ENCODE measurements around the gene WDR62. TPM values are rescaled to one million over a fixed set of nuclear protein-coding genes. Genes with fewer than 3 reads are reported as not detected.

Gene WDR62
- total RNA-seq, 1 experiment from 2014 or later = 29.6 TPM

- no peak overlapping the region for H3K4me3 Mint-ChIP-seq (ENCODE audit: low read depth, unreplicated experiment)
- no peaks in the 10 kb centered on the region for H3K4me1 Mint-ChIP-seq (ENCODE audit: low read depth, unreplicated experiment)
- no peak overlapping the region for H3K27ac Mint-ChIP-seq (ENCODE audit: unreplicated experiment)
- no peak for TF ChIP-seq CTCF (IDR thresholded peaks at IDR 0.05; ENCODE audit: unreplicated experiment)
- no TSS peak for BruUV-seq (replicated peaks)
- DNase-seq = no peak
- H3K36me3 Mint-ChIP-seq (ENCODE audit: insufficient read depth, unreplicated experiment) = peaks cover 34% of the 10 kb centered on the region
- no peaks in the 10 kb centered on the region for H3K27me3 Mint-ChIP-seq (ENCODE audit: unreplicated experiment)
- H3K9me3 Mint-ChIP-seq (ENCODE audit: low read depth, unreplicated experiment) = no peaks in the 10 kb centered on the region
- intact Hi-C loops (cut with micrococcal nuclease; ENCODE audit: unreplicated experiment) = no loop called here
- CTCF ChIA-PET = no interaction called here
Measured at GRCh38 chr19:36027696-36028095, 27.0 kb upstream of the WDR62 start.

GRCh38 chr19:36028313-36029041 is 26.2 kb upstream of the WDR62 start:
- H3K4me1 Mint-ChIP-seq (ENCODE audit: low read depth, unreplicated experiment) = no peaks in the 10 kb centered on the region
- BruUV-seq (replicated peaks) = no TSS peak
- intact Hi-C loops (cut with micrococcal nuclease; ENCODE audit: unreplicated experiment) = no loop called here
- DNase-seq = no peak
- H3K36me3 Mint-ChIP-seq (ENCODE audit: insufficient read depth, unreplicated experiment) = peaks cover 31% of the 10 kb centered on the region
- no peaks in the 10 kb centered on the region for H3K27me3 Mint-ChIP-seq (ENCODE audit: unreplicated experiment)
- H3K9me3 Mint-ChIP-seq (ENCODE audit: low read depth, unreplicated experiment) = no peaks in the 10 kb centered on the region
- no peak overlapping the region for H3K4me3 Mint-ChIP-seq (ENCODE audit: low read depth, unreplicated experiment)
- CTCF ChIA-PET = interaction anchor here (0.7 kb wide), 1 partner anchor 221 kb away, joined by 4 read pairs; no protein-coding TSS in a partner anchor
- TF ChIP-seq CTCF (IDR thresholded peaks at IDR 0.05; ENCODE audit: unreplicated experiment) = no peak
- no peak overlapping the region for H3K27ac Mint-ChIP-seq (ENCODE audit: unreplicated experiment)

GRCh38 chr19:36030264-36031148 is 24.2 kb upstream of the WDR62 start:
- Mint-ChIP-seq H3K9me3 (ENCODE audit: low read depth, unreplicated experiment) (no peaks in the 10 kb centered on the region), H3K27me3 (ENCODE audit: unreplicated experiment) (no peaks in the 10 kb centered on the region), H3K36me3 (ENCODE audit: insufficient read depth, unreplicated experiment) (peaks cover 13% of the 10 kb centered on the region), H3K4me3 (ENCODE audit: low read depth, unreplicated experiment) (no peak overlapping the region), H3K4me1 (ENCODE audit: low read depth, unreplicated experiment) (no peaks in the 10 kb centered on the region), H3K27ac (ENCODE audit: unreplicated experiment) (no peak overlapping the region)
- intact Hi-C loops (cut with micrococcal nuclease; ENCODE audit: unreplicated experiment) = no loop called here
- TF ChIP-seq CTCF (IDR thresholded peaks at IDR 0.05; ENCODE audit: unreplicated experiment) = no peak
- CTCF ChIA-PET = interaction anchor here (0.8 kb wide), 1 partner anchor 285 kb away, joined by 13 read pairs; the partner anchor contains the start of gene PSENEN
- no peak for DNase-seq
- BruUV-seq (replicated peaks) = no TSS peak

GRCh38 chr19:36031308-36031707 is 23.4 kb upstream of the WDR62 start:
- no peak overlapping the region for H3K4me3 Mint-ChIP-seq (ENCODE audit: low read depth, unreplicated experiment)
- no peaks in the 10 kb centered on the region for H3K4me1 Mint-ChIP-seq (ENCODE audit: low read depth, unreplicated experiment)
- DNase-seq = no peak
- H3K27ac Mint-ChIP-seq (ENCODE audit: unreplicated experiment) = no peak overlapping the region
- H3K9me3 Mint-ChIP-seq (ENCODE audit: low read depth, unreplicated experiment) = no peaks in the 10 kb centered on the region
- H3K27me3 Mint-ChIP-seq (ENCODE audit: unreplicated experiment) = no peaks in the 10 kb centered on the region
- CTCF ChIA-PET = no interaction called here
- intact Hi-C loops (cut with micrococcal nuclease; ENCODE audit: unreplicated experiment) = no loop called here
- peaks cover 13% of the 10 kb centered on the region for H3K36me3 Mint-ChIP-seq (ENCODE audit: insufficient read depth, unreplicated experiment)
- no peak for TF ChIP-seq CTCF (IDR thresholded peaks at IDR 0.05; ENCODE audit: unreplicated experiment)
- BruUV-seq (replicated peaks) = no TSS peak
